NCI-H446 (cell line): ENCODE results near the gene NAA38.
A peak's percentile ranks its signal among the peaks of the same experiment; 100 is the strongest.

Experiments
- DNase-seq, 2 experiments: peaks; one replicate each; lab custom pipeline; 2025; lab: John Stamatoyannopoulos, UW

NAA38 gene, protein sequence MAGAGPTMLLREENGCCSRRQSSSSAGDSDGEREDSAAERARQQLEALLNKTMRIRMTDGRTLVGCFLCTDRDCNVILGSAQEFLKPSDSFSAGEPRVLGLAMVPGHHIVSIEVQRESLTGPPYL

DNA sequence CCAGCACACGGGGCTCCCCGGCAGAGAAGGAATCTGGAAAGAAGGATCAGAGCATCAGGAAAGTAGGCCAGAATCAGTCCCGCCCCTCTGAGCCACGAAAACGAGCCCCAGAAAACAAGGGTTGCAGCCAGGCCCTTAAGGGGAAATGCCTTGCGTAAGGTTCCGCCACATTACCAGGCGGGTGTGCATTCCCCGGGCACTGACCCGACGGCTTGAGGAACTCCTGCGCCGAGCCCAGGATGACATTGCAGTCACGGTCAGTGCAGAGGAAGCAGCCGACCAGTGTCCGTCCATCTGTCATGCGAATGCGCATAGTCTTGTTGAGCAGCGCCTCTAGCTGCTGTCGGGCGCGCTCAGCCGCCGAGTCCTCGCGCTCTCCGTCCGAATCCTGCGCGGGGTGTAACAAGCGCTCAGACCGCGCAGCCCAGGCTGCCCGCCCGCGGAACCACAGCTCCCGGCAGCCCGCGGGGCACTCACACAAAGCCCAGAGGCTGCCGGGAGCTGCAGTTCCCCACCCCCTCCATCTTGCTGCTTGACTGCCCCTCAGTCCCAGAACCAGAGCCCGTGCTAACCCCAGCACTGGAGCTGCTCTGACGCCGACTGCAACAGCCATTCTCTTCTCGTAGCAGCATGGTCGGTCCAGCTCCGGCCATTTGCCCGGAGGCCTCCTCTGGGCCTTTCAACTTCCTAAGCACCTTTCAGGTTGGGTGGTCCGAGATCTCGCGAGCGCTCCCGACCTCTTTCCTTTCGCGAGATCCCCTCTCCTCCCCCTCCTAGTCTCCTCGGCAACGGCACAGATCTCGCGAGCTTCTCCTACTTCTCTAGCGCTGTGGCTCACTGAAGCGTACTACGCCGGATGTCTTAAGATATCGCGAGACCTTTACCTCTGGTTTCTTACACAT, at the start of gene NAA38:
NAA38 (minus strand) TSS at position 749 of the 902 bp plus-strand sequence; CDS start at position 653, 96 bp downstream.
- peak; percentile 97 to 99 for DNase-seq

DNA sequence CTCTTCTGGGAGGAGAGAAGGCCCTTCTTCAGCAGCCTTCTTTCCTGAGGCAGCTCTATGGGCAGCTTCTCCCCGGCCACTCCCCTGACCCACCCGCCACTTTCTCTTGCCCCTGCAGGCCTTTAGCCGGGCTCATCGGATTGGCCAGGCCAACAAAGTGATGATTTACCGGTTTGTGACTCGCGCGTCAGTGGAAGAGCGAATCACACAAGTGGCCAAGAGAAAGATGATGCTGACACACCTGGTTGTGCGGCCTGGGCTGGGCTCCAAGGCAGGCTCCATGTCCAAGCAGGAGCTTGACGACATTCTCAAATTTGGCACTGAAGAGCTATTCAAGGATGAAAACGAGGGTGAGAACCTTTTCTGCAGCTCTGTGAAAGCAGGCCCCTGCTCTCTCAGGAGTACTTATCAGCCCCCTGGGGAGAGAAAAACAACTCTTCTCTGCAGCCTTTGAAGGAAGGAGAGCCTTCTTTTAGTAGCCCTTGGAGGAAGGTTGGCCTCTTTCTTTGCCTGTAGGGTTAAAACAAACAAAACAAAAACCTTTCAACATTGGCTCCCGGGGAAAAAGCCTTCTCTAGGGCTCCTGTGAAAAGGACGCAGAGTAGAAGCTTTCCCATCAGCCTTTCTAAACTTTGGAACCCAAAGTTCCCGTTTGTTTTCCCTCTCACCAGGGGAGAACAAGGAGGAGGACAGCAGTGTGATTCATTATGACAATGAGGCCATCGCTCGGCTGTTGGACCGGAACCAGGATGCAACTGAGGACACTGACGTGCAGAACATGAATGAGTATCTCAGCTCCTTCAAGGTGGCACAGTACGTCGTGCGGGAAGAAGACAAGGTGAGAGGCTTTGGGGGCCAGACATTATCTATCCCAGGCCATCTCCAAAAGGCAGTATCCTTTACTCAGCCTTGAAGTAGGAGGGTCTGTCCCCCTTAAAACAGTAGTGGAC, 46.1 kb upstream of the NAA38 start:
- DNase-seq, result no peak

DNA sequence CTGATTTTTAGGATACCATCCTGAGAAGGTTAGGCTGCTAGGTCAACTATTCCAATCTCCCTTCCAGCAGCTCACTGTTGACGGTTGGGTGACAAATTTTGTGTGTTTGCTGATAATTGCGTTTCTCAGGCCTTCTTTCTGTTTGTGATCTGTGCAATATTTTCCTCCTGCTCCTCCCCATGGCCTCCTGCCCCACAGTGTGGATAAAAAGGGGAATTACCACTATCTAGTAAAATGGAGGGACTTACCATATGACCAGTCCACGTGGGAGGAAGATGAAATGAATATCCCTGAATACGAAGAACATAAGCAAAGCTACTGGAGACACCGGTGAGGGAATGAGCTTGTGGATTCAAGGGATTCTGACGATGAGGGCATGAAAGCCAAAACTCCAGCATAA, 40.4 kb upstream of the NAA38 start:
- DNase-seq, result peak in 1 of 2 experiments; percentile 20

DNA sequence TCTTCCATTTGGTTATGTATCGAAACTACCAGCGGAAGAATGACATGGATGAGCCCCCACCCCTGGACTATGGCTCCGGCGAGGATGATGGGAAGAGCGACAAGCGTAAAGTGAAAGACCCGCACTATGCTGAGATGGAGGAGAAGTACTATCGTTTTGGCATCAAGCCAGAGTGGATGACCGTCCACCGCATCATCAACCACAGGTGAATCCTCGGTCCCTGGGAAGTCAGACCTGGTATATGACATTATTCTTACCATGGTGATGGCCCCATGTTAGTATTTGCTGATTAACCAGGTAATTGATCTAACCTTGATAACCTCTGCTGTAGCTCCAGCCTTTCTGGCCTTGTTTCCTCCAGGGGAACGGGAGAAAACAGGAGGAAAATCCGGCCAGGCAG, 39.7 kb upstream of the NAA38 start:
- no peak for DNase-seq

DNA sequence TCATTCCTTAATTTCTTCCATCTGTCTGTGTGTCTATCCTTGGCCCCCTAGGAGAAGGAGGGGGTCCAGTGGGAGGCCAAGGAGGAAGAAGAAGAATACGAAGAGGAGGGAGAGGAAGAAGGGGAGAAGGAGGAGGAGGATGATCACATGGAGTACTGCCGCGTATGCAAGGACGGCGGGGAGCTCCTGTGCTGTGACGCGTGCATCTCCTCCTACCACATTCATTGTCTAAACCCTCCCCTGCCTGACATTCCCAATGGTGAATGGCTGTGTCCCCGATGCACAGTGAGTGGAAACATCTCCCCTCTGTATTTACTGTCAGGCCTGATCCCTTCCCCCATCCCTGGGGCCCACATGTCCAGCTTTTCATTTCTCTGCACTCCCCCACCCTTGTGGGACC, 37.5 kb upstream of the NAA38 start:
- DNase-seq, result no peak

DNA sequence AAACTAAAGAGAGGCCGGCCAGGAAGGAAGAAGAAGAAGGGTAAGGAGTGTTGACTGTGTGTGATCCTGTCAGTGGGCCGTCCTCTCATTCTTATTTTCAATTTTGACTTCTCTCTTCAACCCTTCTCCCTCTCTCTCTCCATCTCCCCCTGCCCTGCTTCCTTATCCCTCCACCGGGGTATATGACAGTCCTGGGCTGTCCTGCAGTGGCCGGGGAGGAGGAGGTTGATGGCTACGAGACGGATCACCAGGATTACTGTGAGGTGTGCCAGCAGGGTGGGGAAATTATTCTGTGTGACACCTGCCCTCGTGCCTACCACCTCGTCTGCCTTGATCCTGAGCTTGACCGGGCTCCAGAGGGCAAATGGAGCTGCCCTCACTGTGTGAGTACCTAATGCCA, 36.9 kb upstream of the NAA38 start:
- no peak for DNase-seq

DNA sequence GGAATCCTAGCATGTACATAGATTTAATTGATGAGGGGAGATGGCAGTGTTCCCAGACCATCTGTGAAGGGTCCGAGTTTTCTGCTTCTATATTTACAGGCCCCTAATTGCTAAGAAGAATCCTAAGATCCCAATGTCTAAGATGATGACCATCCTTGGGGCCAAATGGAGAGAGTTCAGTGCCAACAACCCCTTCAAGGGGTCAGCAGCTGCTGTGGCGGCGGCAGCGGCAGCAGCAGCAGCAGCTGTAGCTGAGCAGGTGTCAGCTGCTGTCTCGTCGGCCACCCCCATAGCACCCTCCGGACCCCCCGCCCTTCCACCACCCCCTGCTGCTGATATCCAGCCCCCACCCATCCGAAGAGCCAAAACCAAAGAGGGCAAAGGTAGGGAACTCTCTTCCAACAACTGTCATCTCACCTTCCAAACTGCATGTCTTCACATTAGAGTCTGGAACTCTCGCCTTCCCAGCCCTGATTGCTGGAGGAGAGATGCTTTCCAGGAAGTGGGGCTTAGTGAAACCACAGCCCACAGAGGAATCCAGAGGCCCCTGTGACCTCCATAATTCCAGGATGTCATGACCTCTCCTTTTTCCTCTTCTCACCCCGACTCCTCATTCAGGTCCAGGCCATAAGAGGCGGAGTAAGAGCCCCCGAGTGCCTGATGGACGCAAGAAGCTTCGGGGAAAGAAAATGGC, 36.0 kb upstream of the NAA38 start:
- DNase-seq, result no peak

DNA sequence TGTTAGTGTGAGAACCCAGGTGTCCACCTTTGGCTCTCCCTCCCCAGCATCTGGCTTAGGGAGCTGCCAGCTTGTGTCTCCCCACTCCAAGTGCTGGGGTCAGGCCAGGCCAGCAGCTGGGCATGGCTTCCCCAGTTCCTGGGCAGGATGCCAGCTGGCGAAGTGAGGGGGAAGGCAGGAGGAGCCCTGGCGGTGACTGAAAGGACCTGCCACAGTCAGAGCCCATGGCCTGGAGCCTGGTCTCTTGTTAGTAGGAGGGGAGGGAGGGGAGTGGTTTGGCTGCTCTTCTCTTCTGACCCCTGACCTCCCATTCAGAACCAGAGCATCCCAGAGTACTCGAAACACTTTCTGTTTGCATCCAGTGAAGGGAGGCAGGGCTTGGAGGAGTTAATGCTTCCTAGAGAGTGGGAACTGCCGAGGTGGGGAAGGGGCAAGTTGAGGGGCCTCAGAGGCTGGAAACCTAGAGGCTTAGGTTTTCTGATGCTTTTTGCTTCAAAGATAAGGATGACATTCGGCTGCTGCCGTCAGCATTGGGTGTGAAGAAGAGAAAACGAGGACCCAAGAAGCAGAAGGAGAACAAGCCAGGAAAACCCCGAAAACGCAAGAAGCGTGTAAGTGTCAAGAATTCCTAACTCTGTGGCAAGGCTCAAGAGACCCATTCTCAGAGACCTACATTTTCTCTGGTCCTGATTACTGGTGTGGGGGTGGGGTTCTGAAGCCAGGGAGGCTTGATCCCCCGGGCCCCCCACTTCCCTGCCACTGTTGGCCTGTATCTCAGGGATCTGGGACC, 32.0 kb upstream of the NAA38 start:
- DNase-seq, result peak; percentile 95 to 98

DNA sequence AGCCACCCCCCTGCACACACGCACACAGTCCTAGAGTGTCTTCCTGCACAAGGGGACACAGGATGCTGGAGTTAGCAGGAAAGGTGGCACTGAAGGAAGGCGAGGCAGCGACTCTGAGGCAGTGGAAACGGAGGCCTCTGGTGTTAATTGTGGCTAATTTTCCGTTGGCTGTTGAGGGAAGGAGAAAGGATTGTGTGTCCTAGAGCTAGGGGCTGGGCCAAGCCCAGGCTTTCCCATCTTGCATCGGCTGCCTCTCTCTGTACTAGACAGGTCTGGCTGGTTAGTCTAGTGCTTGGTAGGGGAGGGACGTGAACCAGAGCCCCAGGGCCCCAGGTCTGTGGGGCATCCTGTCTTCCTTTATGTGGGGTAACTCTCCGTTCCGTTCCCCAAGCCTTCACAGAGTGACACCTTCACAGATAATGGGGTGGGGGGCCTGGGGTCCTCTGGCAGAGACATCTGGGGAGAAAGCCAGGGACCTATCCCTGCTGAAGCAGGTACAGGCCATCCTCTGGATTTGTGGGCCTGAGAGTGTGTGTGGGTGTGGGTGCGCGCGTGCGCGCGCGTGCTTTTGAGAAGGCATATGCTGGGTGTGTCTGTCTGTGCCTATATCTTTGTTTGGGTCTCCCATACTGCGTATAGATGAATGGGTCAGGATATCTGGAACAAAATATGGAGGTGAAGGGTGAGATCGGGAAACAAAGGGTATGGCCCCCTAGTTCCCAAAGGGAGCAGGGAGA, 31.0 kb upstream of the NAA38 start, which contains the start of gene CHD3:
CHD3 (plus strand) TSS at position 606 of the 737 bp plus-strand sequence. CDS start 212 bp downstream, outside the sequence.
- DNase-seq, result peak in 1 of 2 experiments; percentile 45

DNA sequence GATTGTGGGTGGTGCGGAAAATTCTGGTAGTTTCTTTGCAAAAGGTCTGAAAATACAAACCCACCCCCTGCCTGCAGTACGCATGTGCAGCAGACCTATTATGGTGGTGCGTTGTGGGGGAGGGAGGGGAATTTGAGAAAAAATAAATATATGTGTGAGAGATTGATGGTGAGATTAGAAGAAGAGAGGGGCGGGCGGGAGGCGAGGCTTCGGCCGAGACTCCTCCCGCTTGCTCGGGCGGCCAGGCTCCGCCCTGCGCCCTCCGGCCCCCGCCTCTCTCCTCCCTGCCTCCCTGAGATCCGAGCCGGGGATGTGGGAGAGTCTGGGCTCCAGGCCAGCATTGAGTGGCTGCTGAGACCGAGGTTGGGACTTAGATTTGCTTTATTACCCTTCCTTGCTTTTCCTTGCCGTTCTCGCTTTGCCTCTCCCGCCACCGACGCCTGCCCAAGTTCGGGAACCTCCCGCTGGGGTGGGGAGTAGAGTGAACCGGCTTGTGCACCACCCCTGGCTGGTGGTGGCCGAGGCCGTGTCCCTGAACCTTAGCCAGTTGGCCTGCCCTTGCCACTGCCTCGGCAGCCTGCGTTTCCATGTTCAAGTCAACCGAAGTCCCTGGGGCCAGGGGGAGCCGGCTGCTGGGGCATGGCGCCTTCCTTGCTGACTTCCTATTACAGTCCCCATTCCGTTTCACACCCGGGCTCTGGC, 30.3 kb upstream of the NAA38 start:
- DNase-seq, result peak; percentile 92 to 96

DNA sequence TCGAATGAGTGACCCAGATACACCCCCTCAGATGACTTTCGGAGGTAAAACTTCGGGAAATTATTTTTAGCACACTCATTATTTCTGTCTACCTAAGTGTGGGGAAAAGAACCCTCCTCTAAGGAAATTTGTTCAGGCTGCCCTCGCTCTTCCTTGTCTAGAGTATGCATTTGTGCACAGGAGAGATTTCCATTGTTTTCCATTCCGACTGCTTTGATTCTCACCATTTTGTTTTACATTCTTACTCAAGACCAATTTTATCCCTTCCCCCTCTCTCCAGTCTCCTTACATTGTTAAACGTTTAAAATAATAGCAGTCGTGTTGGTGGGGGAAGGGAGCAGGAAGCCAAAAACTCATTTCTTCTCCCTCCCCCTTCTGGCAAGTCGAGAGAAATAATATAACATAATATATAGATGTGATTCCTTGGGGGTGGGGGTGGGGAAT, 29.7 kb upstream of the NAA38 start:
- no peak for DNase-seq

DNA sequence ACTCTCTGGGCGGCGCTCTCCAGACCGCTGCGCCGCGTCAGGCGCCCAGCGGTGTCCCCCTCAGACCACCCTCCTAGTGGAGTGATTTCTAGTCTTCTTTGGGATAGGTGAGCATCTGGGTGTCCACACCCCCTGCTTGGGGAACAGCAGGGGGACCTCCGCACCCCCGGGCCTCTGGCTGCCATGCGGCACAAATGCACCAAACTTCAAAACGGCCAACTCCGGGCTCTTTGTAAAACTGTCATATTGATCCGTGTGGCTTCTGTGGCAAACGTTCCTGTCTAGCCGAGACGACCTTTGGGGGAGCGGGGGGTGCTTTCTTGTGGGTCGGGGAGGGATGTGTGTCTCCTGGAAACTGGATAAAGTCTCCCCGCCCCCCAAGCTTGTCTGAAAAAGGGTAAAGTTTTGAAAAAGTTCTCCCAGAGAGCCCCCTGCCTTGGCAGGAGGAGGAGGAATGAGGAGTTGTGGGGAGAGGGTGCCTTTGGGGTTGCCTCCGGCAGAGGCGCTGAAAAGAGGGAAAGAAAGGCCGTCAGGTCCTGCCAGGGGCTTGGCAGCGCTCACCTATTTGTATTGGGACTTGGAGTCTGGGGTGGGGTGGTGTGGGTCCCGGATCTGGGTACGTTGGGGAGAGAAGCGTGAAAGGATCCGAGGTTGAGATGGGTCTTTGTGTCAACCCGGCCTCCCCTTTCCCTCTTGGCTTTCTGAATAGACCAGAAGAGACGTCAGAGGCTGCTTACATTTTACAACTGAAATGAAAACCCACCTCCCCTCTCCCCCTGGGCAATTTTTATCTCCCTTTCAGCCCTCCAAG, 29.1 kb upstream of the NAA38 start:
- DNase-seq, result peak in 1 of 2 experiments; percentile 31

DNA sequence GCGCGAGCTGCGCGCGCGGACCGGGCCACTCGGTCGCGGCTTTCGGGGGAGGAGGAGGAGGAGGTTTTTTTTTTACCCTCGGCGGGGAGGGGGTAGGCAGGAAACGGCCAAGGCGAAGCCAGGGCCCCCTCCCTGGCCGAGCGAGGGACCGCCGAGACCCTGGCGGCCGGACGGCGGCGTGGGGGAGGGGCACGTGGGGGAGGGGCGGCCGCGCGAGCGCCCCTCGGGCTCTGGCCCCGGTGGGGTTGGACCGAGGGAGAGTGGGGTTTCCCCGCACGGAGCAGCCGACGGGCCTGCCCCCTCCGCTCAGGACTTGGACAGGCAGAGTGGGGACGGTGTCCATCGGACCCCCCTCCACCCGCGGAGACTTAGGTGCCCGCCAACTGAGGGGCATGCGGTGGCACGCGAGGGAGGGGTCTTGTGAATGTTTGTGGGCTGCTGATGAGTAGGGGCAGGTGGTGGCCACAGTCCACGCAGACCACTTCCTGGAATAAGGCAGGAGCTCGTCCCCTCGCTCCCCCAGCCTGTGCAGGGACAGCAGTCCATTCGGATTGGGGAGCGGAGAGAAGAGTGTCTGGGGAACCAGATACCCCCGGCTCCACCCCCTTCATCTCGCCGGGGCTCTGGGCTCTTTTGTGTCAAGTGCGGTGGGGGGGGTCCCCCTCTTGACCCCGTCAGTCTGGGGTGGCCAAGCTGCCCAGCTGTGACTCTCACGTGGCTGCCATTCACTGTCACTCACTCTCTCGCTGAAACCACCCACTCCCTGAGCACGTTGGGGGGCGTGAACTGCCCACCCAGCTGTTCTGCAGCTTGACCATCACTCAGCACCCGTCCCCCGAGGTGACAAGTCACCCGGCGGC, 28.2 kb upstream of the NAA38 start:
- peak in 1 of 2 experiments; percentile 25 for DNase-seq

DNA sequence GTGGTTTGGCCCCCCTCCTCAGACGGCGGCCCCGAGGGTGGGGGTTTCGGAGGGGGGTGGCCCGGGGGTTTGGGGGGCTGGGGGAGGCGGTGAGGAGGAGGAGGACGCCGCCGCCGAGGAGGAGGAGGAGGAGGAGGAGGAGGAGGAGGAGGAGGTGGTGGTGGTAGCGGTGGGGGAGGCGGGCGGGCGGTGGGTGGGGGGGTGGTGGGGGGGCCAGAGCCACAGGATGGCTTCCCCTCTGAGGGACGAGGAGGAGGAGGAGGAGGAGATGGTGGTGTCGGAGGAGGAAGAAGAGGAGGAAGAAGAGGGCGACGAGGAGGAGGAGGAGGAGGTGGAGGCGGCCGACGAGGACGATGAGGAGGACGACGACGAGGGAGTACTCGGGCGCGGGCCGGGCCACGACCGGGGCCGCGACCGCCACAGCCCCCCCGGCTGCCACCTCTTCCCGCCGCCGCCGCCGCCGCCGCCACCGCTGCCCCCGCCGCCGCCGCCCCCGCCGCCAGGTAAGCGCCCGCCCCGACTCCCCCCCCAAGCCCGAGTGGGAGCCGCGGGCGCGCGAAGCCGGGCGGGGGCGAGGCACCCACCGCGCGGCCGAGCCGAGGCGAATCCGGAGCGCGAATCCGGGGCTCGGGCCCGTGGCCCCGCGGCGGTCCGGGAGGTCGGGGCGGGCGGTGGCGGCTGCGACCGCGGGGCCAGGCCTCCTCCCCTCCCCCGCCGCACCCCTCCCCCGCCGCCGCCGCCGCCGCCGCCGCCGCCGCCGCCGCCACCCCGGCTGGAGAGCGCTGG, 27.4 kb upstream of the NAA38 start:
- no peak for DNase-seq

DNA sequence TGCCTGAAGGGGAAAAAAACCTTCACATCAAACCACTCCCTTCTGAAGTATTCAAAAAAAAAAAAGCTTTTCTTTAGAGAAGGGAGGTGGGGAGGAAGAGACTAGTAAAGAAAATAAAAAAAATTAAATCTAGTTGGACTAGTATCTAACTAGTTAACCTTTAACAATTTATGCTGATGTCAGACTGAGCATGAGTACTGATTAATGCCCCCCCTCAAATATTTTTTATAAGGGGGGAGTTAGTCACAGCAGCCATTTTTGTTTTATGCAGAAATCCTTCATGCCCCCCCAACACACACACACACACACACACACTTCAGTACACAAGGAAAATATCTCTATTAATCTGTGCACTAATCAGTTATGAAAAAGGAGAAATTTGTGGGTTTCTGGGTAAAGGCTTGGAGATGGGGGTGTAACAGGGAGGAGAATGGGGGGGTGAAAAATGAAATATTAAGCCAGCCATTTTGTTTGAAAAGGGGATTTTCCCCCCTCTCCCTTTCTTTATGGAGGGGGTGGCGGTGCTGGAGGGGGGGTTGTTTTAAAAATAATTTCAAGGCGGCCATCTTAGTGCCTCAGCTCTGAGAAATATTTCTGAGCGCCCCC, 26.5 kb upstream of the NAA38 start:
- peak in 1 of 2 experiments; percentile 20 for DNase-seq

DNA sequence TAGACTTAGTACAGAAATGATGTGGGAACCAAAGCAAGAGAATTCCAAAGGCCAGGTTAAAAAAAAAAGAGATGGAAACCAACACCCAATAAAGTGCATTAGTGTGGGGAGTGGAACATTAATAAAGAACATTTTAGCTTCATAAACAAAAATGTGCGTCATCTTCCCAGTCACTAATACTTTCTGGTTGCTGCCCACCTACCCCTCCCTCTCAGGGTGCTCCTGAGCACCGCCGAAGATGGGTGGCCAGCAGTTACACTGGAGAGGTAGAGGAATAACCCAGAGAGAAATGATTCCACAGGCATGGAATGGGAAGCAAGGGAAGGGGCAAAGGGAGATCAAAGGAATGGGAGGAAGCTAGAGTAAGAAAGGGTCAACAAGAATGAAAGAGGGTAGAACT, 25.3 kb upstream of the NAA38 start:
- no peak for DNase-seq
